GM12801 (cell line): ENCODE data around the gene TPX2.

Source experiments
- CTCF ChIP-seq: IDR thresholded peaks from one replicate; pipeline ENCODE4 v1.5.1; 2011; ENCODE audit warnings: control low read depth; ENCODE audit not compliant: insufficient read length; ENCODE audit errors: extremely low read depth

The TPX2 gene

GRCh38 chr20:31767805-31768204, 28.7 kb downstream of the TPX2 start:
- TF ChIP-seq CTCF: no peak

GRCh38 chr20:31769681-31770080, 30.6 kb downstream of the TPX2 start:
- TF ChIP-seq CTCF: no peak

GRCh38 chr20:31770243-31770642, 31.2 kb downstream of the TPX2 start:
- no peak for TF ChIP-seq CTCF

GRCh38 chr20:31774408-31774807, 35.3 kb downstream of the TPX2 start:
- TF ChIP-seq CTCF: no peak

- no peak for TF ChIP-seq CTCF
Measured at GRCh38 chr20:31780839-31781238, 41.7 kb downstream of the TPX2 start.

- TF ChIP-seq CTCF: no peak
Measured at GRCh38 chr20:31781945-31782344, 42.9 kb downstream of the TPX2 start.

GRCh38 chr20:31784354-31785044, 45.4 kb downstream of the TPX2 start:
- TF ChIP-seq CTCF: no peak
